K562 (cell line): Measurements from ENCODE around the gene KRTAP5-7. TPM values are rescaled to one million over a fixed set of nuclear protein-coding genes. Genes with fewer than 3 reads are reported as not detected.

Experiments
- ATAC-seq: fragments of 200-7000 bp; cut with Tn5 transposase; 3 replicates; pipeline ENCODE4 v1.9.1; 2020; ENCODE audit warnings: moderate library complexity
- BruUV-seq: library from RNA; stranded (reverse); fragments of 400-500 nt; replicated peaks from 2 replicates; lab custom pipeline; 2021; lab: Mats Ljungman, UMichigan
- CTCF ChIA-PET: fragments of 300-600 bp; formaldehyde crosslinking; extraction: SDS; loops from one replicate; lab custom pipeline; 2021; ENCODE audit warnings: low intra/inter-chr PET ratio; lab: Yijun Ruan, JAX
- POLR2A ChIA-PET: fragments of 300-600, 350-650 bp; sonication (Branson Sonifier 250); formaldehyde crosslinking; extraction: SDS; loops from one replicate; lab custom pipeline; 2021; ENCODE audit warnings: antibody characterized with exemption, inconsistent platforms; lab: Yijun Ruan, JAX
- DNase-seq, 4 experiments: peaks; one replicate each; pipeline versions ENCODE4 v3.0.0 to v3.0.0-alpha.2; 2011 to 2018; ENCODE audit warnings: low spot score in 3 of 4, mixed read lengths in 3 of 4; ENCODE audit errors: extremely low read depth in 1 of 4
- FAIRE-seq: peaks from 2 replicates; lab custom pipeline; 2011; peaks lifted over from hg19 to GRCh38; lab: Jason Lieb, UNC
- H2AFZ ChIP-seq: 2 replicates; pipeline ENCODE4 v1.6.0; 2011; ENCODE audit warnings: low read depth, low read length, control low read depth, inconsistent platforms
- H3K27ac ChIP-seq: fragments of 200-600 bp; 3 replicates; pipeline ENCODE4 v1.8.0; 2011; ENCODE audit warnings: low read depth, mild to moderate bottlenecking, control low read depth, inconsistent platforms, low read length, moderate library complexity, mixed read lengths; ENCODE audit errors: extremely low read depth
- H3K27me3 ChIP-seq, 2 experiments: fragments of 300-600 bp in 1 of 2; 2 replicates in 1 of 2; 3 replicates in 1 of 2; pipeline versions ENCODE4 v1.6.0 to v1.8.0; 2011; ENCODE audit warnings: inconsistent platforms in 2 of 2, low read length in 2 of 2, mild to moderate bottlenecking in 1 of 2, mixed read lengths in 1 of 2, moderate library complexity in 1 of 2; ENCODE audit not compliant: control insufficient read depth in 2 of 2, insufficient read depth in 2 of 2
- H3K36me3 ChIP-seq: fragments of 300-600 bp; 3 replicates; pipeline ENCODE4 v1.8.0; 2011; ENCODE audit warnings: mild to moderate bottlenecking, low read length, inconsistent platforms; ENCODE audit not compliant: control insufficient read depth, insufficient read depth
- H3K4me1 ChIP-seq, 2 experiments: fragments of 200-600 bp in 1 of 2; replicated peaks in 1 of 2; 2 replicates in 1 of 2; 3 replicates in 1 of 2; pipeline versions ENCODE4 v1.5.1 to v1.8.0; 2011; ENCODE audit warnings: inconsistent platforms in 2 of 2, low read length in 2 of 2, mild to moderate bottlenecking in 1 of 2, mixed read lengths in 1 of 2, moderate library complexity in 1 of 2; ENCODE audit not compliant: control insufficient read depth in 2 of 2, insufficient read depth in 2 of 2
- H3K4me2 ChIP-seq: 2 replicates; pipeline ENCODE4 v1.6.1; 2011; ENCODE audit warnings: low read length, control low read depth, inconsistent platforms, mixed read lengths; ENCODE audit not compliant: insufficient read depth
- H3K4me3 ChIP-seq: fragments of 200-600 bp; sonication (generic), shearing (Covaris generic); 2 replicates; pipeline ENCODE4 v1.5.1; 2016; ENCODE audit warnings: control low read depth, inconsistent platforms
- H3K79me2 ChIP-seq: fragments of 200-600 bp; 3 replicates; pipeline ENCODE4 v1.8.0; 2011; ENCODE audit warnings: low read length, inconsistent platforms; ENCODE audit not compliant: control insufficient read depth, insufficient read depth
- H3K9ac ChIP-seq, 2 experiments: 2 replicates each; pipeline versions ENCODE4 v1.6.0 to v1.6.1; 2011; ENCODE audit warnings: low read depth in 2 of 2, low read length in 2 of 2, control low read depth in 1 of 2, inconsistent platforms in 1 of 2, mild to moderate bottlenecking in 1 of 2, mixed read lengths in 1 of 2; ENCODE audit not compliant: insufficient read depth in 1 of 2
- H3K9me1 ChIP-seq: one replicate; pipeline ENCODE4 v1.6.0; 2011; ENCODE audit warnings: inconsistent platforms, mild to moderate bottlenecking, low read length, moderate library complexity; ENCODE audit not compliant: control insufficient read depth, insufficient read depth
- H3K9me3 ChIP-seq: replicated peaks from 2 replicates; pipeline ENCODE4 v1.5.1; 2011; ENCODE audit warnings: low read depth, low read length, inconsistent platforms; ENCODE audit not compliant: control insufficient read depth, insufficient read depth
- H4K20me1 ChIP-seq: replicated peaks from 2 replicates; pipeline ENCODE4 v1.6.1; 2011; ENCODE audit warnings: low read length, inconsistent platforms, mixed read lengths; ENCODE audit not compliant: control insufficient read depth, insufficient read depth
- BRCA1 ChIP-seq, 2 experiments: fragments of 450-650 bp in 1 of 2; sonication (generic) in 1 of 2; formaldehyde crosslinking in 1 of 2; IDR thresholded peaks; 2 replicates each; pipeline versions ENCODE4 v1.5.0 to v1.6.1; 2017 to 2020; ENCODE audit warnings: mild to moderate bottlenecking in 1 of 2, missing genetic modification reagents in 1 of 2
- CBX2 ChIP-seq: fragments of 200-600 bp; sonication (generic); IDR thresholded peaks from one replicate; pipeline ENCODE4 v1.6.1; 2012; ENCODE audit warnings: mild to moderate bottlenecking, low read length, inconsistent platforms; ENCODE audit not compliant: insufficient read depth, poor library complexity, severe bottlenecking
- ERF ChIP-seq: fragments of 450-650 bp; formaldehyde crosslinking; IDR thresholded peaks from 2 replicates; pipeline ENCODE4 v1.4.0; 2020; ENCODE audit warnings: mild to moderate bottlenecking, mixed read lengths
- GABPB1 ChIP-seq: sonication (generic); formaldehyde crosslinking; IDR thresholded peaks from 2 replicates; pipeline ENCODE4 v1.8.0; 2022; ENCODE audit warnings: mild to moderate bottlenecking, missing genetic modification reagents
- GATA2 ChIP-seq: sonication (generic); formaldehyde crosslinking; IDR thresholded peaks from 2 replicates; pipeline ENCODE4 v1.4.0; 2020; ENCODE audit warnings: mild to moderate bottlenecking, missing genetic modification reagents
- RBM22 ChIP-seq: fragments of 200-400 bp; formaldehyde crosslinking; IDR thresholded peaks from 2 replicates; pipeline ENCODE4 v1.6.1; 2018; ENCODE audit warnings: low read length, low read depth; ENCODE audit not compliant: poor library complexity, severe bottlenecking
- SRSF7 ChIP-seq: fragments of 200-400 bp; formaldehyde crosslinking; optimal IDR thresholded peaks from 2 replicates; pipeline ENCODE3; 2017; ENCODE audit warnings: mild to moderate bottlenecking, low read depth, low read length
- TAL1 ChIP-seq: fragments of 450-650 bp; IDR thresholded peaks from 2 replicates; pipeline ENCODE4 v1.6.1; 2016; ENCODE audit warnings: mild to moderate bottlenecking
- WGBS: fragments of 100-300 bp; shearing (Covaris generic); methylation state at CpG from one replicate; pipeline ENCODE4 v1.1.6; 2016; ENCODE audit warnings: low coverage, mixed read lengths; ENCODE audit not compliant: insufficient coverage; ENCODE audit errors: missing lambda C conversion rate; 5-methylcytosine and 5-hydroxymethylcytosine counted together
- in situ Hi-C: fragments of 300-500 bp; cut with MboI; formaldehyde crosslinking; loops from 4 replicates; pipeline ENCODE4 v1.15.0; 2018; ENCODE audit warnings: inconsistent platforms, mixed read lengths
- intact Hi-C: fragments of 100-400 bp; cut with micrococcal nuclease; formaldehyde crosslinking; loops from 2 replicates; pipeline ENCODE4 v1.14.2; 2022
- polyA plus RNA-seq, 8 experiments: library from polyadenylated mRNA; depleted of rRNA in 4 of 8; stranded (reverse) in 5 of 8; unstranded in 3 of 8; fragments of >200 nt; fragmentation: Nextera tagmentation in 2 of 8; fragmentation: Illumina TruSeq in 1 of 8; extraction: Ambion mirVana in 2 of 8; extraction: Trizol in 1 of 8; gene quantifications; 2 replicates each; pipeline versions ENCODE4 v1.2.1 to v1.2.3, GENCODE V29; 2011 to 2014; ENCODE audit warnings: inconsistent platforms in 1 of 8, missing spikeins in 1 of 8
- total RNA-seq, 7 experiments: library from RNA; depleted of rRNA in 6 of 7; stranded (reverse); fragments of >200 nt in 6 of 7; fragmentation: Illumina TruSeq in 2 of 7; extraction: Trizol in 2 of 7; gene quantifications; 2 replicates each; pipeline versions ENCODE4 v1.2.1 to v1.2.3, GENCODE V29; 2011 to 2021; ENCODE audit warnings: low replicate concordance in 1 of 7
- TF ChIP-seq, protein P1 (sequence below): fragments of 450-650 bp; IDR thresholded peaks from 2 replicates; pipeline ENCODE4 v1.6.1; 2017; ENCODE audit warnings: antibody characterized with exemption
- TF ChIP-seq, protein P2 (sequence below): fragments of 450-650 bp; IDR thresholded peaks from 2 replicates; pipeline ENCODE4 v1.6.1; 2016; ENCODE audit warnings: low read depth, mild to moderate bottlenecking, moderate library complexity

The KRTAP5-7 gene
- total and polyA plus RNA-seq, 9 of the 15 experiments (the other 6 are each of a cell fraction or from before 2014, with no cell fraction given) = not detected

DNA sequence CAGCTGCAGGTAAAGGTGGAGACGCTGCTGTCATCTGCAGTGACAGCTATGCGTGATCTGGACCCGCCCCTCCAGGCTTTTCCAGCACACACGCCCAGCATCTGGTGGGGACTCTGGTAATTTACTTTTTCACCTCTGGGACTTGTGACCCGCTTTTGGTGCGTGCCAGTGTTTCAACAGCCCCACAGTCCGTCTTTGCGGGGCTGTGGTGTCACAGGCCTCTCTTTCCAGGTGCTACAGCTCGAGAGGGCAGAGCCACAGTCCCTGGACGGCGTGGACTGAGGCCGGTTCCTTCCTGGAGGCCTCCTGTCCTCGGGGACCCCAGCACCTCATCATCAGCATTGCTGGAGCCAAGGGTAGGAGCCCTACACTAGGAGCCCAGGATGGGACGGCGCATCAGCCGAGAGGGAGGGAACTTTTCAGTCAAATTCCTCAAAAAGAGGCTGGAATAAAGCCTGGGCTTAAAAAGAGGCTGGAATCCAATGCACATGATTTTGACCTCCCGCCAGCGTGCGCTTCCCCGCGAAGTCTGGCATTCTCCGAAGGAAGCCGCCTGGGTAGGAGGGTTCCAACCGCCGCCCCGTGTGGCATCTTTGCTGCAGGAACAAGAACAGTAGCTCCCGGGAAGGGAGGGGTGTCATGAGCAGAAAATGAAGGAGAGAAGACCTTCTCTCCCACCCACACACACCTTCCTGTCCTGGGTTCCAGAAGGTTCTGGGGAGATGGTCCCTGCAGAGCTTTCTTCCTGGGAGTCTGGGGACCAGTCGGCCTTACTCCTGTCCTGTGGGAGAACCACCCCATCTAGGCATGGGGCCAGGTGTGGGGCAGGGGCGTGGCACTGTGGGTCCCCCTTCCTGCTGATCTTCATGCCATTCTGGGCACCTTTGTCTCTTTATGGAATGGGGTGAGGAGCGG, 25.7 kb upstream of the KRTAP5-7 start:
- 86% methylated on average over 23 of the region's 30 CpGs for WGBS
- no peak for TF ChIP-seq RBM22
- no peak for TF ChIP-seq GATA2 (CRISPR knock-in tag)
- TF ChIP-seq, protein P1, sequence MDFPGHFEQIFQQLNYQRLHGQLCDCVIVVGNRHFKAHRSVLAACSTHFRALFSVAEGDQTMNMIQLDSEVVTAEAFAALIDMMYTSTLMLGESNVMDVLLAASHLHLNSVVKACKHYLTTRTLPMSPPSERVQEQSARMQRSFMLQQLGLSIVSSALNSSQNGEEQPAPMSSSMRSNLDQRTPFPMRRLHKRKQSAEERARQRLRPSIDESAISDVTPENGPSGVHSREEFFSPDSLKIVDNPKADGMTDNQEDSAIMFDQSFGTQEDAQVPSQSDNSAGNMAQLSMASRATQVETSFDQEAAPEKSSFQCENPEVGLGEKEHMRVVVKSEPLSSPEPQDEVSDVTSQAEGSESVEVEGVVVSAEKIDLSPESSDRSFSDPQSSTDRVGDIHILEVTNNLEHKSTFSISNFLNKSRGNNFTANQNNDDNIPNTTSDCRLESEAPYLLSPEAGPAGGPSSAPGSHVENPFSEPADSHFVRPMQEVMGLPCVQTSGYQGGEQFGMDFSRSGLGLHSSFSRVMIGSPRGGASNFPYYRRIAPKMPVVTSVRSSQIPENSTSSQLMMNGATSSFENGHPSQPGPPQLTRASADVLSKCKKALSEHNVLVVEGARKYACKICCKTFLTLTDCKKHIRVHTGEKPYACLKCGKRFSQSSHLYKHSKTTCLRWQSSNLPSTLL = no peak
- TF ChIP-seq BRCA1 (IDR thresholded peaks at IDR 0.05) = no peak
- no peak for TF ChIP-seq BRCA1 (CRISPR knock-in tag; IDR thresholded peaks at IDR 0.05)
- no peak for TF ChIP-seq SRSF7
- no peak for TF ChIP-seq TAL1
- TF ChIP-seq, protein P2, sequence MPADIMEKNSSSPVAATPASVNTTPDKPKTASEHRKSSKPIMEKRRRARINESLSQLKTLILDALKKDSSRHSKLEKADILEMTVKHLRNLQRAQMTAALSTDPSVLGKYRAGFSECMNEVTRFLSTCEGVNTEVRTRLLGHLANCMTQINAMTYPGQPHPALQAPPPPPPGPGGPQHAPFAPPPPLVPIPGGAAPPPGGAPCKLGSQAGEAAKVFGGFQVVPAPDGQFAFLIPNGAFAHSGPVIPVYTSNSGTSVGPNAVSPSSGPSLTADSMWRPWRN = no peak
- no peak for TF ChIP-seq ERF
- TF ChIP-seq CBX2 = no peak
- TF ChIP-seq GABPB1 (CRISPR knock-in tag) = no peak

More for the DNA sequence above, 25.7 kb upstream of the KRTAP5-7 start:
- Histone ChIP-seq H2AFZ (no peak overlapping the region), H3K27ac (no peak overlapping the region), H3K79me2 (no peaks in the 10 kb centered on the region), H3K4me1 (no peaks in the 10 kb centered on the region), H3K36me3 (peaks cover 31% of the 10 kb centered on the region; the same call in 2 of the 3 replicates), H3K9ac (no peak overlapping the region), H3K27me3 (no peaks in the 10 kb centered on the region), H3K4me3 (no peak overlapping the region), H3K4me2 (no peak overlapping the region), H3K9me3 (no peaks in the 10 kb centered on the region), H3K9me1 (no peaks in the 10 kb centered on the region), H4K20me1 (no peaks in the 10 kb centered on the region)
- intact Hi-C loops = no loop called here
- no TSS peak for BruUV-seq
- DNase-seq (no peak), FAIRE-seq (no peak), ATAC-seq (no peak)
- ChIA-PET POLR2A (interaction anchor here (0.7 kb wide), 1 partner anchor 18 kb away, joined by 3 read pairs; no protein-coding TSS in a partner anchor), CTCF (no interaction called here)
- in situ Hi-C loops = no loop called here
